NCI-H526 (cell line): ENCODE measurements around the gene U2AF2.

ENCODE experiments used
- DNase-seq, 2 experiments: peaks; one replicate each; lab custom pipeline; 2025; lab: John Stamatoyannopoulos, UW

Gene U2AF2

GRCh38 chr19:55656988-55657747 is 2.3 kb downstream of the U2AF2 start:
- peak in 1 of 2 experiments; percentile 56 for DNase-seq

GRCh38 chr19:55658846-55659459 is 4.1 kb downstream of the U2AF2 start:
- DNase-seq, result no peak

GRCh38 chr19:55659822-55660221 is 5.0 kb downstream of the U2AF2 start:
- no peak for DNase-seq

GRCh38 chr19:55660404-55660803 is 5.6 kb downstream of the U2AF2 start:
- no peak for DNase-seq

- DNase-seq, result no peak
Observed at GRCh38 chr19:55660991-55661390, 6.2 kb downstream of the U2AF2 start.

GRCh38 chr19:55661826-55662225 is 7.0 kb downstream of the U2AF2 start:
- no peak for DNase-seq

GRCh38 chr19:55663846-55664536 is 9.2 kb downstream of the U2AF2 start:
- no peak for DNase-seq

- DNase-seq, result no peak
Observed at GRCh38 chr19:55666343-55667005, 11.6 kb downstream of the U2AF2 start.

GRCh38 chr19:55667006-55667381 is 12.2 kb downstream of the U2AF2 start:
- DNase-seq, result no peak

GRCh38 chr19:55667511-55667910 is 12.7 kb downstream of the U2AF2 start:
- DNase-seq, result no peak

GRCh38 chr19:55667958-55668357 is 13.1 kb downstream of the U2AF2 start:
- DNase-seq, result no peak

- no peak for DNase-seq
Observed at GRCh38 chr19:55668603-55669348, 13.9 kb downstream of the U2AF2 start.

- no peak for DNase-seq
Observed at GRCh38 chr19:55669418-55670279, 14.8 kb downstream of the U2AF2 start.

- peak in 1 of 2 experiments; percentile 34 for DNase-seq
Observed at GRCh38 chr19:55670280-55671053, 15.6 kb downstream of the U2AF2 start.

- no peak for DNase-seq
Observed at GRCh38 chr19:55671054-55671378, 16.2 kb downstream of the U2AF2 start.

- no peak for DNase-seq
Observed at GRCh38 chr19:55672418-55672817, 17.6 kb downstream of the U2AF2 start.

GRCh38 chr19:55673465-55673864 is 18.6 kb downstream of the U2AF2 start:
- DNase-seq, result no peak

- DNase-seq, result no peak
Observed at GRCh38 chr19:55673889-55674288, 19.1 kb downstream of the U2AF2 start.

GRCh38 chr19:55674459-55674840 is 19.6 kb downstream of the U2AF2 start:
- DNase-seq, result no peak
